ENCODE data around the gene C13orf46. TPM values are rescaled to one million over a fixed set of nuclear protein-coding genes. Genes with fewer than 3 reads are reported as not detected.

The C13orf46 gene
- total and polyA plus RNA-seq, 2 donors (not counting 1 experiment from before 2014, with no cell fraction given), result 1.4 to 4.8 TPM

GRCh38 chr13:113919761-113920559, 53.9 kb downstream of the C13orf46 start:
- no peak overlapping the region for H3K4me3 ChIP-seq (ENCODE audit: control extremely low read depth in 1 of 5, extremely low read depth in 1 of 5, insufficient read depth in 1 of 5, low read depth in 2 of 5, low read length in 4 of 5)
- H3K27me3 ChIP-seq (replicated peaks in 1 of 4; ENCODE audit: control extremely low read depth in 1 of 4, control insufficient read depth in 3 of 4, insufficient read depth in 4 of 4, low read length in 3 of 4), result peaks cover 0 to 7% (median 2%) of the 10 kb centered on the region in 4 experiments
- 85% methylated on average over 8 of the region's 9 CpGs for WGBS (ENCODE audit: insufficient coverage)
- CTCF ChIA-PET, result no interaction called here
- no peaks in the 10 kb centered on the region for H3K4me1 Mint-ChIP-seq
- intact Hi-C loops (cut with micrococcal nuclease), result no loop called here
- no peak overlapping the region for H3K4me2 ChIP-seq (replicated peaks; ENCODE audit: low read depth, low read length, poor library complexity, severe bottlenecking)
- H3K27me3 Mint-ChIP-seq, result peaks cover 25% of the 10 kb centered on the region
- peaks cover 0 to 19% (median 4%) of the 10 kb centered on the region in 3 donors for H3K9me3 ChIP-seq (ENCODE audit: control extremely low read depth in 1 of 3, control insufficient read depth in 2 of 3, insufficient read depth in 1 of 3, low read length in 2 of 3)
- no peak for ATAC-seq (ENCODE audit: low read depth)
- H3K4me3 Mint-ChIP-seq, result no peak overlapping the region
- no peak for DNase-seq
- no peak overlapping the region for H3K9ac ChIP-seq (ENCODE audit: low read length)
- no peak overlapping the region for H3K27ac Mint-ChIP-seq
- H3K36me3 ChIP-seq (replicated peaks in 1 of 2; ENCODE audit: control extremely low read depth in 1 of 2, control insufficient read depth in 1 of 2, extremely low read depth in 1 of 2, insufficient read depth in 2 of 2, low read length in 1 of 2), result no peaks in the 10 kb centered on the region
- H3K9me3 Mint-ChIP-seq (ENCODE audit: insufficient read depth), result peaks cover 3% of the 10 kb centered on the region
- no peaks in the 10 kb centered on the region for H4K20me1 ChIP-seq (ENCODE audit: control insufficient read depth, insufficient read depth, low read length, poor library complexity, severe bottlenecking)
- no peaks in the 10 kb centered on the region for H3K79me2 ChIP-seq (ENCODE audit: control insufficient read depth, insufficient read depth, low read length)
- no peak overlapping the region for H2AFZ ChIP-seq (ENCODE audit: insufficient read depth, low read depth, low read length, poor library complexity, severe bottlenecking)
- POLR2A ChIA-PET, result no interaction called here
- no peak overlapping the region for H3K27ac ChIP-seq (ENCODE audit: low read length in 2 of 2)
- no peaks in the 10 kb centered on the region for H3K4me1 ChIP-seq (ENCODE audit: control insufficient read depth in 2 of 2, insufficient read depth in 2 of 2, low read length in 2 of 2)
- TF ChIP-seq EZH2 (IDR thresholded peaks at IDR 0.05; ENCODE audit: borderline replicate concordance, insufficient read depth, low read depth, low read length, poor library complexity, severe bottlenecking) (no peak), CTCF (IDR thresholded peaks at IDR 0.05) (no peak)

GRCh38 chr13:113918981-113919701, 54.7 kb downstream of the C13orf46 start:
- Histone ChIP-seq H2AFZ (ENCODE audit: insufficient read depth, low read depth, low read length, poor library complexity, severe bottlenecking) (no peak overlapping the region), H3K27me3 (replicated peaks in 1 of 4; ENCODE audit: control extremely low read depth in 1 of 4, control insufficient read depth in 3 of 4, insufficient read depth in 4 of 4, low read length in 3 of 4) (peaks cover 0 to 7% (median 4%) of the 10 kb centered on the region in 4 experiments), H3K9me3 (ENCODE audit: control extremely low read depth in 1 of 3, control insufficient read depth in 2 of 3, insufficient read depth in 1 of 3, low read length in 2 of 3) (peaks cover 0 to 22% (median 4%) of the 10 kb centered on the region in 3 donors), H3K79me2 (ENCODE audit: control insufficient read depth, insufficient read depth, low read length) (no peaks in the 10 kb centered on the region), H3K4me2 (replicated peaks; ENCODE audit: low read depth, low read length, poor library complexity, severe bottlenecking) (no peak overlapping the region), H3K4me3 (ENCODE audit: control extremely low read depth in 1 of 5, extremely low read depth in 1 of 5, insufficient read depth in 1 of 5, low read depth in 2 of 5, low read length in 4 of 5) (no peak overlapping the region), H4K20me1 (ENCODE audit: control insufficient read depth, insufficient read depth, low read length, poor library complexity, severe bottlenecking) (no peaks in the 10 kb centered on the region), H3K27ac (ENCODE audit: low read length in 2 of 2) (no peak overlapping the region), H3K9ac (ENCODE audit: low read length) (no peak overlapping the region), H3K4me1 (ENCODE audit: control insufficient read depth in 2 of 2, insufficient read depth in 2 of 2, low read length in 2 of 2) (no peaks in the 10 kb centered on the region), H3K36me3 (replicated peaks in 1 of 2; ENCODE audit: control extremely low read depth in 1 of 2, control insufficient read depth in 1 of 2, extremely low read depth in 1 of 2, insufficient read depth in 2 of 2, low read length in 1 of 2) (no peaks in the 10 kb centered on the region)
- H3K4me1 Mint-ChIP-seq, result no peaks in the 10 kb centered on the region
- peaks cover 28% of the 10 kb centered on the region for H3K27me3 Mint-ChIP-seq
- no peak for ATAC-seq (ENCODE audit: low read depth)
- no peak overlapping the region for H3K27ac Mint-ChIP-seq
- peaks cover 3% of the 10 kb centered on the region for H3K9me3 Mint-ChIP-seq (ENCODE audit: insufficient read depth)
- H3K4me3 Mint-ChIP-seq, result no peak overlapping the region
- WGBS (ENCODE audit: insufficient coverage), result 95% methylated on average over 23 of the region's 23 CpGs
- no peak for TF ChIP-seq EZH2 (IDR thresholded peaks at IDR 0.05; ENCODE audit: borderline replicate concordance, insufficient read depth, low read depth, low read length, poor library complexity, severe bottlenecking)
- no peak for TF ChIP-seq CTCF (IDR thresholded peaks at IDR 0.05)
- POLR2A ChIA-PET, result no interaction called here
- no peak for DNase-seq
- CTCF ChIA-PET, result no interaction called here
- intact Hi-C loops (cut with micrococcal nuclease), result no loop called here

Measured in B cell (primary cell).